Liver (tissue), 3 donors: ENCODE results near the gene ADCY10.

Experiments
- CTCF ChIP-seq: fragments of 150-350 bp; IDR thresholded peaks from 2 replicates; pipeline ENCODE4 v1.5.1; 2017; ENCODE audit warnings: improper control_type of control experiment, low read depth, low read length; ENCODE audit not compliant: missing input control
- EGR1 ChIP-seq, 2 donors: IDR thresholded peaks; 2 replicates each; pipeline ENCODE4 v1.6.1; 2016 to 2018; ENCODE audit warnings: antibody characterized with exemption in 2 of 2, low read depth in 2 of 2
- GABPA ChIP-seq, 2 donors: IDR thresholded peaks in 1 of 2; conservative IDR thresholded peaks in 1 of 2; 2 replicates each; pipeline ENCODE4 v1.6.1; 2016; ENCODE audit warnings: antibody characterized with exemption in 2 of 2, mild to moderate bottlenecking in 1 of 2, moderate library complexity in 1 of 2
- JUND ChIP-seq, 2 donors: IDR thresholded peaks; 2 replicates each; pipeline ENCODE4 v1.6.1; 2016; ENCODE audit warnings: antibody characterized with exemption in 2 of 2
- RAD21 ChIP-seq, 2 donors: IDR thresholded peaks; 2 replicates each; pipeline ENCODE4 v1.6.1; 2016; ENCODE audit warnings: antibody characterized with exemption in 2 of 2, mild to moderate bottlenecking in 2 of 2
- SP1 ChIP-seq: IDR thresholded peaks from 2 replicates; pipeline ENCODE4 v1.6.1; 2018; ENCODE audit warnings: antibody characterized with exemption, mild to moderate bottlenecking
- TAF1 ChIP-seq: conservative IDR thresholded peaks from 2 replicates; pipeline ENCODE4 v1.6.1; 2016; ENCODE audit warnings: antibody characterized with exemption, mild to moderate bottlenecking
- TF ChIP-seq, protein P1 (sequence below): IDR thresholded peaks from 2 replicates; pipeline ENCODE4 v1.6.1; 2016; ENCODE audit warnings: antibody characterized with exemption
- donor health status: healthy.
- donor health status: healthy.

DNA sequence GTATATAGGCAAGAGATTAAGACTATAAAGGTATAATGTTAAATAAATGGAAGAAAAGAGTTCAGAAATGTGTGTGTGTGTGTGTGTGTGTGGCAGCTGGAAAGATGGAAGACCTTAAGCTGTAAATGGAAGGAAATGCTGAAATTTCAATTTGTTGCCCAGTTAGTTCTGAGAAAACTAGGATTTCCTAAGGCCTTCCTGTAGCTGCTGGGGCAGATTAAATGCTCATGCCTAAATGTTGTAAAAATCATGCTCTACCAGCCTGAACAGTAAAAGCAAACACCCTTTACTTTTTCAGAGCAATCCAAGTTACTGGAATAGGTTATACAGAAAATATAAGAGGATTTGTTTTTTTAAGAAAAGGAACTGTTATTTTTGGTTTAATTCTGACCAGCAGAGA, 8.3 kb downstream of the ADCY10 start:
- no peak for TF ChIP-seq TAF1
- no peak for TF ChIP-seq SP1
- TF ChIP-seq EGR1 (IDR thresholded peaks at IDR 0.05; ENCODE audit: low read depth in 2 of 2), result no peak
- TF ChIP-seq GABPA (IDR thresholded peaks at IDR 0.05 in 1 of 2, conservative IDR thresholded peaks at IDR 0.05 in 1 of 2), result no peak
- no peak for TF ChIP-seq RAD21 (IDR thresholded peaks at IDR 0.05)
- TF ChIP-seq CTCF, result no peak
- no peak for TF ChIP-seq JUND (IDR thresholded peaks at IDR 0.05)
- TF ChIP-seq, protein P1, sequence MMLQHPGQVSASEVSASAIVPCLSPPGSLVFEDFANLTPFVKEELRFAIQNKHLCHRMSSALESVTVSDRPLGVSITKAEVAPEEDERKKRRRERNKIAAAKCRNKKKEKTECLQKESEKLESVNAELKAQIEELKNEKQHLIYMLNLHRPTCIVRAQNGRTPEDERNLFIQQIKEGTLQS, result no peak
